DND-41 (cell line): ENCODE results near the gene TRAP1.

Experiments
- EZH2 ChIP-seq: IDR thresholded peaks from 3 replicates; pipeline ENCODE4 v1.6.1; 2012; ENCODE audit warnings: borderline replicate concordance, low read depth, mild to moderate bottlenecking, moderate library complexity, low read length, inconsistent platforms; ENCODE audit not compliant: severe bottlenecking
- TF ChIP-seq, protein P1 (sequence below): IDR thresholded peaks from 2 replicates; pipeline ENCODE4 v1.5.1; 2012; ENCODE audit warnings: borderline replicate concordance, low read length, moderate library complexity, mild to moderate bottlenecking; ENCODE audit not compliant: poor library complexity, severe bottlenecking; ENCODE audit errors: extremely low read depth

- TF ChIP-seq EZH2, result no peak
- TF ChIP-seq, protein P1, sequence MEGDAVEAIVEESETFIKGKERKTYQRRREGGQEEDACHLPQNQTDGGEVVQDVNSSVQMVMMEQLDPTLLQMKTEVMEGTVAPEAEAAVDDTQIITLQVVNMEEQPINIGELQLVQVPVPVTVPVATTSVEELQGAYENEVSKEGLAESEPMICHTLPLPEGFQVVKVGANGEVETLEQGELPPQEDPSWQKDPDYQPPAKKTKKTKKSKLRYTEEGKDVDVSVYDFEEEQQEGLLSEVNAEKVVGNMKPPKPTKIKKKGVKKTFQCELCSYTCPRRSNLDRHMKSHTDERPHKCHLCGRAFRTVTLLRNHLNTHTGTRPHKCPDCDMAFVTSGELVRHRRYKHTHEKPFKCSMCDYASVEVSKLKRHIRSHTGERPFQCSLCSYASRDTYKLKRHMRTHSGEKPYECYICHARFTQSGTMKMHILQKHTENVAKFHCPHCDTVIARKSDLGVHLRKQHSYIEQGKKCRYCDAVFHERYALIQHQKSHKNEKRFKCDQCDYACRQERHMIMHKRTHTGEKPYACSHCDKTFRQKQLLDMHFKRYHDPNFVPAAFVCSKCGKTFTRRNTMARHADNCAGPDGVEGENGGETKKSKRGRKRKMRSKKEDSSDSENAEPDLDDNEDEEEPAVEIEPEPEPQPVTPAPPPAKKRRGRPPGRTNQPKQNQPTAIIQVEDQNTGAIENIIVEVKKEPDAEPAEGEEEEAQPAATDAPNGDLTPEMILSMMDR, result no peak
These were observed 22.9 kb upstream of the TRAP1 start for GRCh38 chr16:3740186-3740585.
